Hematopoietic multipotent progenitor cell treated with erythropoietin and hydrocortisone succinate and interleukin-3 and kit ligand, for 15 days (in vitro differentiated cells): Measurements from ENCODE around the gene TTC3.
"Not testable (repeated sequence)": the region's sequence is repeated elsewhere in the genome, so short reads cannot be mapped to it uniquely, and the experiment has no call there.

Experiments used
- DNase-seq: peaks from one replicate; pipeline ENCODE4 v3.0.0-alpha.2; 2015; ENCODE audit warnings: low spot score

Gene TTC3, protein sequence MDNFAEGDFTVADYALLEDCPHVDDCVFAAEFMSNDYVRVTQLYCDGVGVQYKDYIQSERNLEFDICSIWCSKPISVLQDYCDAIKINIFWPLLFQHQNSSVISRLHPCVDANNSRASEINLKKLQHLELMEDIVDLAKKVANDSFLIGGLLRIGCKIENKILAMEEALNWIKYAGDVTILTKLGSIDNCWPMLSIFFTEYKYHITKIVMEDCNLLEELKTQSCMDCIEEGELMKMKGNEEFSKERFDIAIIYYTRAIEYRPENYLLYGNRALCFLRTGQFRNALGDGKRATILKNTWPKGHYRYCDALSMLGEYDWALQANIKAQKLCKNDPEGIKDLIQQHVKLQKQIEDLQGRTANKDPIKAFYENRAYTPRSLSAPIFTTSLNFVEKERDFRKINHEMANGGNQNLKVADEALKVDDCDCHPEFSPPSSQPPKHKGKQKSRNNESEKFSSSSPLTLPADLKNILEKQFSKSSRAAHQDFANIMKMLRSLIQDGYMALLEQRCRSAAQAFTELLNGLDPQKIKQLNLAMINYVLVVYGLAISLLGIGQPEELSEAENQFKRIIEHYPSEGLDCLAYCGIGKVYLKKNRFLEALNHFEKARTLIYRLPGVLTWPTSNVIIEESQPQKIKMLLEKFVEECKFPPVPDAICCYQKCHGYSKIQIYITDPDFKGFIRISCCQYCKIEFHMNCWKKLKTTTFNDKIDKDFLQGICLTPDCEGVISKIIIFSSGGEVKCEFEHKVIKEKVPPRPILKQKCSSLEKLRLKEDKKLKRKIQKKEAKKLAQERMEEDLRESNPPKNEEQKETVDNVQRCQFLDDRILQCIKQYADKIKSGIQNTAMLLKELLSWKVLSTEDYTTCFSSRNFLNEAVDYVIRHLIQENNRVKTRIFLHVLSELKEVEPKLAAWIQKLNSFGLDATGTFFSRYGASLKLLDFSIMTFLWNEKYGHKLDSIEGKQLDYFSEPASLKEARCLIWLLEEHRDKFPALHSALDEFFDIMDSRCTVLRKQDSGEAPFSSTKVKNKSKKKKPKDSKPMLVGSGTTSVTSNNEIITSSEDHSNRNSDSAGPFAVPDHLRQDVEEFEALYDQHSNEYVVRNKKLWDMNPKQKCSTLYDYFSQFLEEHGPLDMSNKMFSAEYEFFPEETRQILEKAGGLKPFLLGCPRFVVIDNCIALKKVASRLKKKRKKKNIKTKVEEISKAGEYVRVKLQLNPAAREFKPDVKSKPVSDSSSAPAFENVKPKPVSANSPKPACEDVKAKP (N-terminal part only)

DNA sequence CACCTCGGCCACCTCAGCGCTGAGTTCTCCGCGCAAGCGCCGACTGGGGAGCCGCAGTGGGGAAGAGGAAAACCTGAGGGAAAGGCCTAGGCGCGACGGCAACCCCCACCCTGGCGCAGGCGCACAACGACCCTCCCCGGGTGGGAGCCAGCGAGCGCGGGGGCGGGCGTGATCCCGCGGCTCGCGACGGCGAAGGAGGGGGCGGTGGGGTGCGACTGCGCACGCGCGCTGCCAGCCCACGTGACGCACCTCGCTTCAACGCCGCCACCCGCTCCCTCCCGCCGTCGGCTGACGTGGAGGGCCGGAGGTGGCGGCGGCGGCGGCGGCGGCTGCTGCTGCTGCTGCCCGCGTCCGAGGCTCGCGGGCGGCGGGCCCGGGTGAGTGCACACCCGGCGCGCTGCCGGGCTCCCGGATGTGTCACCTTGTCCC, at the start of gene TTC3, which contains the start of gene PIGP:
Gene TTC3 (plus strand): TSS at position 267 of the 429 bp plus-strand sequence. CDS start 14,004 bp downstream, outside the sequence.
Gene PIGP (minus strand): TSS at position 84 of the 429 bp plus-strand sequence. CDS start 556 bp downstream, outside the sequence.
- DNase-seq = peak; percentile 89

DNA sequence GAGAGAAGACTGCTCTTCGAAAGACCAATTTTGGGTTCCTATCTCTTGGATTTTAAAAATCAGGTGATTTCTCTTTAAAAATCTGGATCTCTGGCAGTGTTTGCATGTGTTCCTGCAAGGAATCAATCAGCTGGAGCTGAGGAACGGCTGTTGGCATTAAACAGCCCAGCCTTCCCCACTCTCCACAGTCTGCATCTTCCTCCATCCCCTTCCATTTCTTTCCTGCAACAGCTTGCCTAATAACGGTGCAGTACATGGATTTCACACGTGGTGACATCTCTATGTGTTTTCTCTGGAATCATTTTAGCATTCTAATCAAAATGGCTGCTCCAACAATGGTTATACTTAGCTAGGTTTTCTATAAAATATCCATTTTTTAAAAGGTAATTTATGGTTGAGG, 46.6 kb upstream of the TTC3 start:
- DNase-seq = no peak

DNA sequence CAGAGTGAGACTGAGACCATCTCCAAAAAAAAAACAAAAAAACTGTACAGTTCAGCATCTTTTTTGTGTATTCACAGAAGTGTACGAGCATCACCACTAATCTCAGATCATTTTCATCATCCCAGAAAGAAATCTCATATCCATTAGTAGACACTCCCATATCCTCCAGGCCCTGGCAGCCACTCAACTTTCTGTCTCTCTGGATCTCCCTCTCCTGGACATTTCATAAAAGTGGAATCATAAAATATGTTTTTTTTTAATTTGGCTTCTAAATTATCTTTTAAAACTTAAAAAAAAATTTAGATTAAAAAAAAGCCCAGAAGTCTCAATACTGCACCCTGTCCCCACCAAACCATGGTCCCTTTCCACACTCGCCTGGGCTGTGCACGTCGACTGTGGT, 44.5 kb upstream of the TTC3 start:
- no peak for DNase-seq

DNA sequence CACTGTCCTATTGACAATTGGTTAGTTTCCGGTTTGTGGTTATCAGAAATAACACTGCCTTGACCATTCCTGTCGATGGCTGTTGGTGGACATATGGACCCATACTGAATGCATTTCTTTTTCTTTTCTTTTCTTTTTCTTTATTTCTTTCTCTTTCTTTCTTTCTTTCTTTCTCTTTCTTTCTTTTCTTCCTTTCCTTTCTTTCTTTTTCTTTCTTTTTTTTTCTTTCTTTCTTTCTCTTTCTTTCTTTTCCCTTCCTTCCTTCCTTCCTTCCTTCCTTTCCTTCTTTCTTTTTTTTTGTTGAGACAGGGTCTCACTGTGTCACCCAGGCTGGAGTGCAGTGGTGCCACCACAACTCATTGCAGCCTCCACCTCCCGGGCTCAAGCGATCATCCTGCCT, 42.2 kb upstream of the TTC3 start:
- no peak for DNase-seq

DNA sequence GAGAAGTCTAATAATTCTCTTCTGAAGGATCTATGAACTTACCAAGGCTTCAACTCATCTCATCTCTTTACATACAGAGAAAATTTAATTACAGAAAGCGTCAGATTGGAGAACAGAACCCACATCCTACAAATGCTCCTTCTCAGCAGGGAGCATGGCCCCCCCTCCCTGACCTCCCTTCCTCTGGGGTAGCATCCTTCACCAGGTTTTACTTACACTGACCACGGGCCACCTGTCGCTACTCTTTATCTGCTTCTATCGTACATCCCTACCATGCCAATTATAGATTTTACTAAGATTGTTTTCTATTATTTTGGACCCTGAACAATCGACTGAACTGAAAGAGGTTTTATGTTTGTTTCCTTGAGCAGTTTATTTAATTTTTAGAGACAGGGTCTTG, 40.8 kb upstream of the TTC3 start:
- no peak for DNase-seq

DNA sequence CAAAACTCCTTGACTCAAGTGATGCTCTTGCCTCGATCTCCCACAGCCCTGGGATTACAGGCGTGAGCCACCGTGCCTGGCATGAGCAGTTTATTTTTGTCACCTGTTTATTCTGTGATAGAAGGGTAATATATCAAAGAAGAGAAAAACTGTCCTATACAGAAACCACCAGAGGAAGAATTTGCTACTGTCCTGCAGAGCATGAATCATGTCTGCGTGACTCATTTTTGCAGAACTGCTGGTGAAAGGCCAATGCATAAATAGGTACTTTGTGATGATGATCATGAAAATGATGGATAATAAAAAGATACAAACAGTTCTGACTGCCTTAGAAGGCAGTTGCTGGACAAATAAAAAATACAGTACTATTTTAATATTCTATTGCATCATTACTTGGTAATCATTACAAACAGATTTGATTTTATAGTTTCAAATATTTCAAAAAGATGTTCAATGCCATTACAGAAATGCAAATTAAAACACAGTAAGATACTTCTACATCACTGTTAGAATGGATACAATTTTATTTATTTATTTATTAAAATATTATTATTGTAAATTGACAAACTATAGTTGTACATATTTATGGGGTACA, 40.1 kb upstream of the TTC3 start:
- no peak for DNase-seq

DNA sequence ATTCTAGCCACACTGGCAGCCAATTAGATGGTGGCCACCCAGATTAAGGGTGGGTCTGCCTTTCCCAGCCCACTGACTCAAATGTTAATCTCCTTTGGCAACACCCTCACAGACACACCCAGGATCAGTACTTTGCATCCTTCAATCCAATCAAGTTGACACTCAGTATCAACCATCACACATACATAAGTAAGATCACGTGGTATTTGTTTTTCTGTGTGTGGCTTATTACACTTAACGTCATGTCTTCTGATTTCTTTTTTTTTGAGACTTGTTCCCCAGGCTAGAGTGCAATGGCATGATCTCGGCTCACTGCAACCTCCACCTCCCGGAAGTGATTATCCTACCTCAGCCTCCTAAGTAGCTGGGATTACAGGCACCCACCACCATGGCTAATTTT, 38.7 kb upstream of the TTC3 start:
- not testable (repeated sequence) for DNase-seq

DNA sequence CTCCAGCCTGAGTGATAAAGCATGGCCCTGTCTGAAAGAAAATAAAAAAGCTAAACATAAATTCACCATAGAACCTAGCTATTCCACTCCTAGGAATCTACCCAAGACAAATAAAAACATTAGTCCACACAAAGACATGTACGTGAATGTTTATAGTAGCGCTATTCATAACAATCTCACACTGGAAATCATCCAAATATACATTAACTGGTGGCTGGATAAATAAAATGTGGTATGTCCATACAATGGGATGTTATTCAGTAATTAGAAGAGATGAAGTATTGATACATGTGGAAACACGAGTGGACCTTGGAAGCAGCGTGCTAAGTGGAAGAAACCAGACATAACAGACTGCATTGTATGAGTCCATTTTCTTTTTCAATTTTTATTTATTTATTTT, 36.9 kb upstream of the TTC3 start:
- no peak for DNase-seq

DNA sequence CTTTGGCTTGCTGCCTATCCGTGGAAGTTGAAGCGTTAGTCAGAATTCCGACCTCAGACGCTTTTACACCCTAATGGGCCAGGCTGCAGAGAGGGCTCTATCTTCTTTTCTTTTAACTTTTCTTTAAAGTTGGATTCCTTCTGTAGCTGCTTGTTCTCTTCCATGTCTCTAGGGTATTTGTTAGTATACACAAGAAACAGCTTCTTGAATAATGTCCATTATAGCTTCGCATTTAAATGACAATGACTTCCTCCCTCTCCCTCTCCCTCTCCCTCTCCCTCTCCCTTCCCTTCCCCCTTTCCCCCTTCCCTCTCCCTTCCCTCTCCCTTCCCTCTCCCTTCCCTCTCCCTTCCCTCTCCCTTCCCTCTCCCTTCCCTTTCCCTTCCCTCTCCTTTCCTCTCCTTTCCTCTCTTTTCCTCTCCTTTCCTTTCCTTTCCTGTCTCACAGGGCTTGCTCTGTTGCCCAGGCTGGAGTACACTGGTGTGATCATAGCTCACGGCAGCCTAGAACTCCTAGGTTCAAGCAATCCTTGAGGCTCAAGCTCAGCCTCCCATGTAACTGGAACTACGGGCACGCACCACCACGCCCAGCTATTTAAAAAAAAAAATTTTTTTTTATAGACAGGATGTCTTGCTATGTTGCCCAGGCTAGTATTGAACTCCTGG, 33.5 kb upstream of the TTC3 start:
- DNase-seq = no peak

DNA sequence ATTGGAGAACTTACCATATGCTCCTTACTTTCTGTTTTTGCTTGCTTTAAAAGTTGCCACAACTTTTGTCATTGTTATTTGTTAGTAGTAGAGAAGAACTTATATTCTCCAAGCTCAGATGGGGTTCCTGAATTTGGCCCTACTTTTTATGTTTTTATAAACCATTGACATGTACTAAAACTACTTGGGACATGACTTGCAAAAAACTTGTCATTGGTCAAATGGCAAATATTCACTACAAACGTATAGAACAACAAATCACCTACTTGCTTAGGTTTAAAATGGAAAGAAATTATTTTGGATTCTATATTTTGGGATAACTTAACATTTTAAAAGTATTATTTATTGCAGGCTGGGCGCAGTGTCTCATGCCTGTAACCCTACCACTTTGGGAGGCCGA, 32.8 kb upstream of the TTC3 start:
- no peak for DNase-seq

DNA sequence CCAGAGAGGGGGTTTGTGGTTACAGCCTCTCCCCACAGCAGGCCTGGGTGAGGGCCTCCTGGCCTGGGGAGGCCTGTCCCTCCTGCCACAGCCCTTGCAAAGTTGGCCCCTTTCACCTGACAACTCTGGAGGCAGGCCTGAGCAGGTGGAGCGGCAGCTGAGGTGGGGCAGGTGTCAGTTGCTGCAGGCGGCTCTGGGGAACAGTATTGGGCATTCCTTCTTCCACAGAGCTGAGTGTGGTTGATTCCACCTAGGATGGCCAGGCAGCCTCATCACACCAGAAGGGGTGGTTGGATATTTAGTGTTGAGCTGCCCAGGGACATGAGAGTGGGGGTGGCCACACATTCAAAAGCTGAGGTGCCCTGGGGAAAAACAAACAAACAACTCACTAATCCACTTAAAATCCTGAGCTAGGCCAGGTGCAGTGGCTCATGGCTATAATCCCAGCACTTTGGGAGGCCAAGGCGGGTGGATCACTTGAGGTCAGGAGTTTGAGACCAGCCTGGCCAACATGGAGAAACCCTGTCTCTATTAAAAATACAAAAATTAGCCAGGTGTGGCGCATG, 31.3 kb upstream of the TTC3 start:
- no peak for DNase-seq

DNA sequence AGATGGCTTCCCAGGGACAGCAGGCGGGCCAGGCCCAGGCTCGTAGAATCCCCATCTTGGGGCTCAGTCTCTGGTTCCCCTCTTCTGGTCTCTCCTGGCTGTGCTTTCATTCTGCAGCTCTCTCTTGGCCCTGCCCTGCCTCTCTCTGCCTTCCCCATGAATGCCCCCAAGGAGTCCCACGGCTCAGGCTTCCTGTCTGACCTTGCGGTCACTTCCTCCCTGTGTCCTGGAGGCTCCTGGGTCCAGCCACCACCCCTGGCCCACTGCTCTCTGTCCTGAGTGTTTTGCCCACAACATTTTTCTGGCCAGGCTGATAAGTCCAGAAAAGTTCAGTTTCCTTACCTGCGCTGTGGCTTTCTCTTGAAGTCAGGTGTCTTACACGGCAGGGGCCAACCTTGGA, 29.2 kb upstream of the TTC3 start:
- DNase-seq = no peak

DNA sequence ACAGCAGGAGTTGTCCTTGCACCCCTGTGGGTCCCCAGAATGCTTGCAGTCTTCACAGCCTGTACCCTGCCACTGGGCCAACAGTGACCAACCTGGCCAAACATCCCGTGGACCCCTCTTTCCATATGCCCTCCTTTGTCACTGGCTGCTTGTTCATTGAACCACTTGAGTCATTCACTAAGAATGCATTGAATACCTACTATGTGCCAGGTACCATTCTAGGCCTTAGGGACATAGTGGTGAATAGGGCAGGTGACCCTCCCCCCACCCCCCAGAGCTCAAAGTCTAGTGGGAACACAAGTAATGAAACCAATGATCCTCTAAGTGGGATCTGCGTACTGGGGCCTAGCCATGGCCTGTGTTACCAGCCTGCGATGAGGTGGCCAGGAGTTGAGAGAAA, 28.4 kb upstream of the TTC3 start:
- no peak for DNase-seq

DNA sequence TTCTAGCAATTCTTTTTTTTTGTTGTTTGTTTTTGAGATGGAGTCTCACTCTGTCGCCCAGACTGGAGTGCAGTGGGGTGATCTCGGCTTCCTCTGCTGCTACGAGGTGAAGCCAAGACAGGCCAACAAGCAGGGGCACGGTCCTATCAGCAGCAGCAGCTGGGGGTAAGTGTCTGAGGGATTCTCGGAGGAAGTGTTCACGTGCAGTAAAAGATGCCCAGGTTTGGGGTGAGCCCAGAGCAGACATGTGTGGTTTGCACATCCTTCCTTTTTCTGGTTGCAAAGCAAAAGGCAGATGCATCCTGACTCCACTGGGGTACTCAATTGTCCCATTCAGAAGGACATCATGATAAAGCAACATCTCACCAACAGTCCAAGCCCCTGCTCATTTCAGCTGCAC, 27.9 kb upstream of the TTC3 start:
- no peak for DNase-seq

DNA sequence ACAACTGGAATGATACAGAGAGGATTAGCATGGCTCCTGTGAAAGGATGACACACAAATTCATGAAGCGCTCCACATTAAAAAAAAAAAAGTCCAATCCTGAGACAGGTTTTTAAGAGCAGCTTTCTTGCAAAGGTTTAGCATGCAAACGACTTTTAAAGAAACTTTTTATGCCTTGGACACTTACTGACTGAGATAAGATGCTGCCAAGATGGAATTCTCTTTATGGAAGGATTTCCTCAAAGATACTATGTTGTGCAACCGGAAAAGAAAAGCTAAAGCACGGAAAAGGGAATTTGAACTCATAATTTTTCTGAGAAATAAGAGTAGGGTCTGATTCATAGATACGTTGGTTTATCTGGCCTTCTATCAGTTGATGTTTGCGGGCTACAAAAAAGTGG, 27.5 kb upstream of the TTC3 start:
- DNase-seq = no peak

DNA sequence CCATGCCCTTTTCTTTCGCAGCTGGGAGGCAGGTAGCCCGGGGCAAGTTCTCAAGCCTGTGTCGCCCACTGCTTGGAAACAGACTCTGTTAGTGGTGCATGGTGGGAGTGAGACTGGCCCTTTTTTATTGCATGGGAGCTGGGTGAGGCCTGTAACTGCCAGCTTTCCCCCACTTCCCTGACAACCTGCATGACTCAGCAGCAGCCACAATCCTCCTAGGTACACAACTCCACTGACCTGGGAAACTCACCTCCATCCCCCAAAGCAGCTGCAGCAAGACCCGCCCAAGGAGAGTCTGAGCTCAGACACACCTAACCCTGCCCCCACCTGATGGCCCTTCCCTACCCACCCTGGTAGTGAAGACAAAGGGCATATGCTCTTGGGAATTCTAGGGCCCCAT, 26.0 kb upstream of the TTC3 start:
- DNase-seq = no peak

DNA sequence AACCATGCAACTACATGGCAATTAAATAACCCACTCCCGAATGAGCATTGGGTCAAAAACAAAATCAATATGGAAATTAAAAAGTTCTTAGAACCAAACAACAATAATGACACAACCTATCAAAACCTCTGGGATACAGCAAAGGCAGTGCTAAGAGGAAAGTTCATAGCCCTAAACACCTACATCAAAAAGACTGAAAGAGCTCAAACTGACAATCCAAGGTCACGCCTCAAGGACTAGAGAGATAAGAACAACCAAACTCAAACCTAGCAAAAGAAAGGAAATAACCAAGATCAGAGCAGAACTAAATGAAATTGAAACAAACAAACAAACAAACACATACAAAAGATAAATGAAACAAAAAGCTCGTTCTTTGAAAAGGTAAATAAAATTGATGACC, 23.3 kb upstream of the TTC3 start:
- DNase-seq = not testable (repeated sequence)

DNA sequence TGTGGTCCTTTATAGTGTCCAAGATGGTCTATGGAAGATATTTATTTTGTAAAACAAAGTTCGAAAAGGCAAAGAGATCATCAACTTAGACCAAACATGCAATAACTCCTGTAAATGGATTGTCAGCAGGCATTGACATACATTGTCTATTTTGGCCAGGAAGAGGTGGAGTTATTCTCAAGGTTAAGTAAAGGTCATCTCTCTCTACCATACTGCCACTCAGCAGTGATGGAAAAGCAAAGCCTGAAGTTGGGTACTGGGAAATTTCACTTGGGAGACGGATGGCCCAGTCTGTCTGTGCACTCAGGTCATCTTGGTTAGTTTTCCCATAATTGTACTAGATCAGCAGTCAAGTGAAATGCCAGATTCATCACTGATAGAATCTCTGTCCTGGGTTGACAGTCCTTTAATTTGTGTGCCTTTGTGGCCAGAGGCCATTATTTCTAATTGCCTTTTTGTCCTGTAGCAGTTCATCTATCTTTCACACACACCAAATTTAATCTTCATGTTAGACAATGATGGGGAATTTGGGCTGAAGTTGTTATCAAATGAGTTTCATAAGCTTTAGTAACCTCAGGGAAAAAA, 17.7 kb upstream of the TTC3 start:
- no peak for DNase-seq

DNA sequence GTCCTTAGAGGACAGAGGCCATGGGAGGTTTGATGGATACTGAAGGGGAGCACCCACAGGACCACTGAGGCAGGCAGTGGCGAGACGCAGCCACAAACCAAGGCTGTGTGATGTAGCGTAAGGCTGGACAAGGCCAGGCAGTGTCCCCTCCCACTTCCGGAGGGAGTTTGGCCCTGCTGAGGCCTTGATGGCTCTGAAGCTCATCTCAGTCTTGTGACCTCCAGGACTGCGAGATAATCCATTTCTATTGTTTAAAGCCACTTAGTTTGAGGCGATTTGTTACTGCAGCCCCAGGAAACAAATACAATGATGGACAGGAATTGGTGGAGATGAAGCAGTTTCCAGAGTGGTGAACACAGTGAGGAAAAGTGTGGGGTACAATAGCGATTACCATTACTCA, 15.4 kb upstream of the TTC3 start:
- no peak for DNase-seq

DNA sequence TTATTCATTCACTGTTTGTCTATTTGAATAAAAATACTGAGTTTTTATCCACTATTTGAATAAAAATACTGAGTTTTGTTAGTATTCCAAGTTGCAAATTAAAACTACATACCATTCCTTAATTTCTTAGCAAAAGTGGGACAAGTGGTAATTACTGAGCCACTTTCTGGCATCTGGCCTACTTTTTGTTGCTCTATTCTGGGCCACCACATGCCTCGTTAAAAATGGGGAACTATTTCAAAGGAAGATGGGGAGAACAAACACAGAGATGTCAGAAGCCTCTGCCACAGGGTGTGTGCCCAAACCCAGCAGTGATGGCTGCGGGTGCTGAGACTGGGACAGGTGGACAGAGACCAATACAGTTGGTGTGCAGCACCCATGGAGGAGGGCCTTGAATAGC, 14.8 kb upstream of the TTC3 start:
- DNase-seq = no peak

DNA sequence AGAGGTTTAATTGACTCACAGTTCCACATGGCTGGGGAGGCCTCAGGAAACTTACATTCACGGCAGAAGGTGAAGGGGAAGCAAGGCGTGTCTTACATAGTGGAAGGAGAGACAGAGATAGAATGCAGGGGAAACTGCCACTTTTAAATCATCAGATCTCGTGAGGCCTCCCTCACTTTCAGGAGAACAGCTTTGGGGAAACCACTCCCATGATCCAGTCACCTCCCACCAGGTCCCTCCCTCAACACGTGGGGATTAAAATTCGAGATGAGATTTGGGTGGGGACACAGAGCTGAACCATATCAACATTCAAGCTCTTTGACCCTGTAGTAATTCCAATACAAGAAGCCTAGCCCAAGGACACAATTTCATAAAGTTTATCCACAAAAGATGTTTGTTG, 13.9 kb upstream of the TTC3 start:
- DNase-seq = no peak
